ENCODE data around the gene TMEM212.

GRCh38 chr3:171831936-171832335 lies 11.2 kb upstream of the TMEM212 start:
- TF ChIP-seq CTCF (IDR thresholded peaks at IDR 0.05; ENCODE audit: borderline replicate concordance, extremely low read depth, low read length, poor library complexity, severe bottlenecking) (no peak), EZH2 (IDR thresholded peaks at IDR 0.05; ENCODE audit: borderline replicate concordance, low read depth, low read length, severe bottlenecking) (no peak)
